CD4-positive, alpha-beta memory T cell (primary cell): ENCODE measurements around the gene SP4. TPM values are rescaled to one million over a fixed set of nuclear protein-coding genes. Genes with fewer than 3 reads are reported as not detected.

Experiments
- CTCF ChIA-PET: fragments of 350-600 bp; sonication (Branson Sonifier 250); formaldehyde crosslinking; loops from one replicate; lab custom pipeline; 2021; ENCODE audit warnings: inconsistent platforms; ENCODE audit not compliant: partially characterized antibody; lab: Charles Lee
- POLR2A ChIA-PET: fragments of 350-600 bp; sonication (Branson Sonifier 250); formaldehyde crosslinking; loops from one replicate; lab custom pipeline; 2021; ENCODE audit not compliant: partially characterized antibody; lab: Charles Lee
- DNase-seq, 5 donors: peaks; one replicate each; pipeline versions ENCODE4 v3.0.0 to v3.0.0-alpha.2; 2020 to 2022; ENCODE audit warnings: mixed read lengths in 1 of 5
- H3K27ac ChIP-seq: one replicate; pipeline ENCODE4 v1.7.0; 2013; ENCODE audit warnings: low read depth, low read length
- H3K27me3 ChIP-seq: 2 replicates; pipeline ENCODE4 v1.7.0; 2013; ENCODE audit warnings: mild to moderate bottlenecking, low read length, moderate library complexity; ENCODE audit not compliant: insufficient read depth
- H3K36me3 ChIP-seq: 2 replicates; pipeline ENCODE4 v1.7.0; 2013; ENCODE audit warnings: mild to moderate bottlenecking, low read length, moderate library complexity; ENCODE audit not compliant: insufficient read depth
- H3K4me1 ChIP-seq: 2 replicates; pipeline ENCODE4 v1.7.0; 2013; ENCODE audit warnings: mild to moderate bottlenecking, low read length, moderate library complexity; ENCODE audit not compliant: insufficient read depth
- H3K4me3 ChIP-seq, 2 donors: one replicate each; pipeline ENCODE4 v1.7.0; 2013; ENCODE audit warnings: low read length in 2 of 2, mild to moderate bottlenecking in 1 of 2
- H3K9me3 ChIP-seq, 2 donors: one replicate each; pipeline ENCODE4 v1.7.0; 2013; ENCODE audit warnings: low read length in 2 of 2, control low read depth in 1 of 2; ENCODE audit not compliant: control insufficient read depth in 1 of 2
- H3K27ac Mint-ChIP-seq, 7 donors: one replicate each; pipeline ENCODE4 v1.8.0; 2020 to 2021; ENCODE audit warnings: mixed read lengths in 7 of 7, mild to moderate bottlenecking in 6 of 7, inconsistent platforms in 3 of 7, moderate library complexity in 3 of 7
- H3K27me3 Mint-ChIP-seq, 2 donors: one replicate each; pipeline ENCODE4 v1.8.0; 2020 to 2021; ENCODE audit warnings: mixed read lengths in 2 of 2
- H3K36me3 Mint-ChIP-seq, 2 donors: one replicate each; pipeline ENCODE4 v1.8.0; 2020 to 2021; ENCODE audit warnings: mixed read lengths in 2 of 2, inconsistent platforms in 1 of 2, mild to moderate bottlenecking in 1 of 2
- H3K4me1 Mint-ChIP-seq, 4 donors: one replicate each; pipeline ENCODE4 v1.8.0; 2020 to 2021; ENCODE audit warnings: mixed read lengths in 4 of 4, mild to moderate bottlenecking in 1 of 4
- H3K4me3 Mint-ChIP-seq, 8 donors: one replicate each; pipeline ENCODE4 v1.8.0; 2020 to 2021; ENCODE audit warnings: mixed read lengths in 8 of 8, mild to moderate bottlenecking in 7 of 8, moderate library complexity in 6 of 8, inconsistent platforms in 3 of 8
- H3K9me3 Mint-ChIP-seq, 8 donors: one replicate each; pipeline ENCODE4 v1.8.0; 2020 to 2021; ENCODE audit warnings: mixed read lengths in 8 of 8, mild to moderate bottlenecking in 5 of 8, inconsistent platforms in 3 of 8, moderate library complexity in 1 of 8
- intact Hi-C: fragments of 100-400 bp; cut with micrococcal nuclease; formaldehyde crosslinking; loops from one replicate; pipeline ENCODE4 v1.15.1; 2023
- polyA plus RNA-seq, 2 donors: library from polyadenylated mRNA; unstranded; fragments of 300-500 nt; fragmentation: Illumina TruSeq; gene quantifications; one replicate each; pipeline ENCODE4 v1.2.3, GENCODE V29; 2021
- total RNA-seq, 2 experiments: library from RNA; stranded (reverse); gene quantifications; one replicate each; pipeline ENCODE4 v1.2.3, GENCODE V29; 2021

Gene SP4
- total and polyA plus RNA-seq, 4 experiments from 2014 or later = 8.2 to 47.4 (median 28.6) TPM

DNA sequence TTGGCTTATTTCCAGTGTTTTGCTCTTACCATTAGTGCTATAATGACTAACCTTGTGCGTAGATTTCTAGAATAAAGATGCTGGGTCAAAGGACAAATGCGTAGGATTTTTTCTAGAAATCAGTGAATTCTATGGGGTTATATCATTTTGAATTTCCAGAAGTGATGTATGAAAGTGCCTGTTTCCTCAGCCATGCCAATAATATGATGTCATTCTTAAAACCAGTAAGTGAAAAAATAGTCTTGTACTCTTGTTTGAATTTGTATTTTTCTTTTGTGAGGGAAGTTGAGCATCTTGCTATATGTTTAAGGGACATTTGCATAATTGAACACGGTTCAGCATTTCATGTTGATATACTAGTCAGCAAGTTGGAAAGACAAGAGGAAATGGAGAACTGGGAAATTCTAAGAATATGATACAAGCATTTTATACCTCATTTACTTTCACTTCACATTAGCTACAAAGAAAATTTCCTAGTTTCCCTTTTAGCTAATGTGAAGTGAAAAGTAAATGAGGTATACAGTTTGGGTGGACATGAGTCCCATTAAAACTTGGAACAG is 111.1 kb downstream of the SP4 start:
- H3K27me3 ChIP-seq = peaks cover 15% of the 10 kb centered on the region
- no peak overlapping the region for H3K27ac ChIP-seq
- Mint-ChIP-seq H3K9me3 (peaks cover 0 to 2% (median 0%) of the 10 kb centered on the region in 8 donors), H3K27ac (no peak overlapping the region), H3K36me3 (no peaks in the 10 kb centered on the region), H3K4me3 (no peak overlapping the region), H3K27me3 (peaks cover 24 to 34% of the 10 kb centered on the region in 2 donors), H3K4me1 (peaks cover 1 to 7% (median 3%) of the 10 kb centered on the region in 4 donors)
- POLR2A ChIA-PET = no interaction called here
- no peaks in the 10 kb centered on the region for H3K36me3 ChIP-seq
- CTCF ChIA-PET = no interaction called here
- intact Hi-C loops = no loop called here
- H3K9me3 ChIP-seq = no peaks in the 10 kb centered on the region
- no peak for DNase-seq
- peaks cover 10% of the 10 kb centered on the region for H3K4me1 ChIP-seq
- no peak overlapping the region for H3K4me3 ChIP-seq

DNA sequence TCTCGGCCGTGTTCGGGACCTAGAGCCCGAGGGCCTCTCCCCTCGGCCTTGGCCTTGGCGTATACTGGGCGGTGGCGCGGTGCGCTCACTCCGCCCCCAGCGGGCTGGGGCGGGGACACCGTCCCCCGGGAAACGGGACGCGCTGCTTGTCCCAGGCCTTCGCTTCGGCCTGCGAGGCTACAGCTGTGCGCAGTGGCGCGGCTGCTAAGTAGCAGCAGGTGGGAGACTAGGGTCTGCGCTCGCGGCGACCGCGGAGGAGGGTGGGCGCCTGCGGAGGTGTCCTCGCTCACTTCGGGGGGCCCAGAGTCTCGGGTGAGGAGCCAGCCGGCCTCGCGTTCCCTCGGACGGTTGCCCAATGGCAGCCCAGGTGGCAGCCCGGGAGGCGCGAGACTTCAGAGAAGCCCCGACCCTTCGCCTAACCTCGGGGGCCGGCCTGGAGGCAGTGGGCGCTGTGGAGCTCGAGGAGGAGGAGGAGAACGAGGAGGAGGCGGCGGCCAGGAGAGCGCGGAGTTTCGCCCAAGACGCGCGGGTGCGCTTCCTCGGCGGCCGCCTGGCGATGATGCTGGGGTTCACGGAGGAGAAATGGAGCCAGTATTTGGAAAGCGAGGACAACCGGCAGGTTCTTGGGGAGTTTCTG is 115.1 kb downstream of the SP4 start, which contains the start of gene DNAH11:
Gene DNAH11, plus strand, starts transcription at position 149 of the 637 bp plus-strand sequence. Its CDS starts 207 bp downstream, at position 356.
- Histone ChIP-seq H3K9me3 (no peaks in the 10 kb centered on the region), H3K36me3 (no peaks in the 10 kb centered on the region), H3K27ac (no peak within 1 kb of the TSS), H3K27me3 (peaks cover 18% of the 10 kb centered on the region), H3K4me1 (peaks cover 10% of the 10 kb centered on the region), H3K4me3 (no peak within 1 kb of the TSS)
- ChIA-PET CTCF (no interaction called here), POLR2A (no interaction called here)
- Mint-ChIP-seq H3K27ac (no peak within 1 kb of the TSS), H3K36me3 (no peaks in the 10 kb centered on the region), H3K9me3 (no peaks in the 10 kb centered on the region), H3K4me1 (peaks cover 3 to 8% (median 6%) of the 10 kb centered on the region in 4 donors), H3K27me3 (peaks cover 36 to 38% of the 10 kb centered on the region in 2 donors), H3K4me3 (peak within 1 kb of the TSS; percentile 18 to 70 (median 46))
- DNase-seq = no peak
- intact Hi-C loops = no loop called here

DNA sequence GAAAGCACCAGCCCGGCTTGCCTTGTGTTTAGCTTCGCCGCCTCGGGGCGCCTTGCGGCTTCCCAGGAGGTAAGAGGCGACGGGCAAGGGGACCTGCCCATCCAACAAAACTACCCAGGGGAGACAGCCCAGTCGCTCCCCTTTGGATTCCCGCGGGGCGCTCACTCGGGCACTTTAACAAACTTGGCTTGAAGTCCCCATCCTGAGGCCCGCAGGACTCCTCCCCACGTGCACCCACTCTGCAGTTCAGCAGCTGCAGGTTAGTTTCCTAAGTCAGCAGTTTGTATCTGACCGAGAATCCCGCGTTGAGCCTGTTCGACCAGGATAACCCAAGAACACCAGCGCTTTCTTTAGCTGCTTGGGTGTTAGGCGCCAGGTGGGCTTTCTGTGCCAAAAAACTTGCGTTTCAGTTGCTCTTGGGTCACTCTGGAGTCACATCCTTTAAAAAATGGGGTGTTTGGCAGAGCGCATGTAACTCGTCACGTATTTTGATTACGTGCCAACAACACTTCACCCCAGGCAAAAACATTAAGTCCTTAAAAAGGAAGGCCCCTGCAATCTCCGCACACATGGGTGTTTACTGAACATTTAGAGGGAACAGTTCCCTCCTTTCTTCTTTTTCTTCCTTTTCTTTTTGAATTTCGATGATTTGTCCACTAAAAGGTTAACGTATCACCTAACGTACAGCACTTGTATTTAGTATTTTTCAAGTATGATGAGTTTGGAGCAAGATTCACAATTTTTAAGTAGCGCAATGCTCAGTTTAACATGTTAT is 115.8 kb downstream of the SP4 start:
- Histone ChIP-seq H3K4me3 (no peak overlapping the region), H3K36me3 (no peaks in the 10 kb centered on the region), H3K27me3 (peaks cover 18% of the 10 kb centered on the region), H3K9me3 (no peaks in the 10 kb centered on the region), H3K4me1 (peaks cover 10% of the 10 kb centered on the region), H3K27ac (no peak overlapping the region)
- intact Hi-C loops = no loop called here
- DNase-seq = no peak
- H3K36me3 Mint-ChIP-seq = no peaks in the 10 kb centered on the region
- H3K4me3 Mint-ChIP-seq = peak overlapping the region; percentile 16 to 70 (median 44)
- H3K9me3 Mint-ChIP-seq = no peaks in the 10 kb centered on the region
- POLR2A ChIA-PET = no interaction called here
- no peak overlapping the region for H3K27ac Mint-ChIP-seq
- H3K27me3 Mint-ChIP-seq = peaks cover 36 to 37% of the 10 kb centered on the region in 2 donors
- CTCF ChIA-PET = no interaction called here
- H3K4me1 Mint-ChIP-seq = peaks cover 3 to 8% (median 6%) of the 10 kb centered on the region in 4 donors

DNA sequence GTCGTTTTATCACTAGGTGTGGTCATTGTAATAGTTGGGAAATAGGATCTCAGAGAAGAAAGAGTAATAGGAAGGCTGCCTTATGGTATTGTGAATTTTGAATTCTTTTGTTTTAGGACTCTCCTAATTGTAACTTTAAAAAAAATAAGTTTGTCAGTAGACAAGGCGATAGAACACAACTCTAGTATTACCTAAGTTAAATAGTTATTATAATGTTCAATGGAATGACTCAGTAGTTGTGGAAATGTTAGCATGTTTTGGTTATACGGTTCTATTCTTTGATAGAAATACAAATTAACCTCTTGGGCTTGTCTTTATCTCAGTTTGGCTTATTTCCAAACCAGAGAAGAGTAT is 116.4 kb downstream of the SP4 start:
- H3K27ac Mint-ChIP-seq = no peak overlapping the region
- no peaks in the 10 kb centered on the region for H3K9me3 ChIP-seq
- H3K4me1 ChIP-seq = peaks cover 10% of the 10 kb centered on the region
- H3K4me1 Mint-ChIP-seq = peaks cover 3 to 8% (median 6%) of the 10 kb centered on the region in 4 donors
- ChIA-PET CTCF (no interaction called here), POLR2A (no interaction called here)
- H3K27me3 ChIP-seq = peaks cover 18% of the 10 kb centered on the region
- H3K4me3 Mint-ChIP-seq = peak overlapping the region in 4 of 8 donors; percentile 16 to 68 (median 30)
- H3K4me3 ChIP-seq = no peak overlapping the region
- no peaks in the 10 kb centered on the region for H3K36me3 Mint-ChIP-seq
- intact Hi-C loops = no loop called here
- no peak for DNase-seq
- no peaks in the 10 kb centered on the region for H3K9me3 Mint-ChIP-seq
- H3K27ac ChIP-seq = no peak overlapping the region
- peaks cover 32 to 37% of the 10 kb centered on the region in 2 donors for H3K27me3 Mint-ChIP-seq
- H3K36me3 ChIP-seq = no peaks in the 10 kb centered on the region

DNA sequence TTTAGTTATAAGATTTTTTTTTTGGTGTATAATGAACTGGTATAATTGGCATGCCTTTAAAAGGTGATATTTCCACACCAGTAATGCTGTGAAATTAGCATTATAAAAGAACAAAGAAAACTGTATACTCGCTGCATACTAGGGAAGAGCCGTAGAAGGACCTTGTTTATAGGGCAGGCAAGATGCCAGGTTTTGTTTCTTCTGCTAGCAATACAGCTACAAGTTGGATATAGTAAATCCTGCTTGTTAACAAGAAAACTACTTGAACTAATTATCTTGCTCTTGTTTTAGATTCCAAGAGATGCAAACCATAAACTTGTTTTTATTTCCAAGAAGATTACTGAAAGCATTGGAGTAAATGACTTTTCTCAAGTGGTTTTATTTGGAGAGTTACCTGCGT is 116.8 kb downstream of the SP4 start:
- ChIA-PET CTCF (interaction anchor here (0.9 kb wide), 1 partner anchor 456 kb away, joined by 3 read pairs; no protein-coding TSS in a partner anchor), POLR2A (no interaction called here)
- no peak overlapping the region for H3K27ac Mint-ChIP-seq
- Histone ChIP-seq H3K27me3 (peaks cover 18% of the 10 kb centered on the region), H3K27ac (no peak overlapping the region), H3K4me3 (no peak overlapping the region), H3K4me1 (peaks cover 10% of the 10 kb centered on the region), H3K9me3 (no peaks in the 10 kb centered on the region), H3K36me3 (no peaks in the 10 kb centered on the region)
- intact Hi-C loops = no loop called here
- no peaks in the 10 kb centered on the region for H3K36me3 Mint-ChIP-seq
- DNase-seq = no peak
- H3K4me3 Mint-ChIP-seq = no peak overlapping the region
- H3K9me3 Mint-ChIP-seq = no peaks in the 10 kb centered on the region
- peaks cover 30 to 36% of the 10 kb centered on the region in 2 donors for H3K27me3 Mint-ChIP-seq
- peaks cover 3 to 8% (median 6%) of the 10 kb centered on the region in 4 donors for H3K4me1 Mint-ChIP-seq

DNA sequence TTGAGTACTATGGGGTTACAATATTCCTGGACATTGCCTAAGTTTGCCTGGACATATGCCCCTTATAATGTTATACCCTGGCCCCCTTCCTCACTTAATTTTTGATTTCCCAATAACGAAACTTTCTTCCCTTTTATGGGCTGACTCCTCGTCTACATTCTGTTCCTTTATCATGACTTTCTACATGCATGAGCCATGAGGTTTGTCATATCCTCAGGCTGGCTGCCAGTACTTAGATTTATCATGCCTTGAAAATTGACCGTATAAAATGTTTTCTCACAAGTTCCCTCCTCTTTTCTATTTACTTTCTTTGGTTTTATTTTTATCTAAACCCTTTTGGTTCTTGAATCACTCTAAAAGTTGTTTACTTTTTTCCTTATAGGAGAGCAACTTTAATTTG is 119.6 kb downstream of the SP4 start:
- Mint-ChIP-seq H3K36me3 (no peaks in the 10 kb centered on the region), H3K9me3 (no peaks in the 10 kb centered on the region), H3K4me1 (peaks cover 3 to 8% (median 6%) of the 10 kb centered on the region in 4 donors), H3K27ac (no peak overlapping the region), H3K27me3 (peaks cover 26% of the 10 kb centered on the region in 2 donors), H3K4me3 (no peak overlapping the region)
- POLR2A ChIA-PET = no interaction called here
- intact Hi-C loops = no loop called here
- peaks cover 10% of the 10 kb centered on the region for H3K4me1 ChIP-seq
- H3K27ac ChIP-seq = no peak overlapping the region
- no peak for DNase-seq
- CTCF ChIA-PET = no interaction called here
- H3K27me3 ChIP-seq = peaks cover 12% of the 10 kb centered on the region
- no peaks in the 10 kb centered on the region for H3K36me3 ChIP-seq
- H3K9me3 ChIP-seq = no peaks in the 10 kb centered on the region
- no peak overlapping the region for H3K4me3 ChIP-seq

DNA sequence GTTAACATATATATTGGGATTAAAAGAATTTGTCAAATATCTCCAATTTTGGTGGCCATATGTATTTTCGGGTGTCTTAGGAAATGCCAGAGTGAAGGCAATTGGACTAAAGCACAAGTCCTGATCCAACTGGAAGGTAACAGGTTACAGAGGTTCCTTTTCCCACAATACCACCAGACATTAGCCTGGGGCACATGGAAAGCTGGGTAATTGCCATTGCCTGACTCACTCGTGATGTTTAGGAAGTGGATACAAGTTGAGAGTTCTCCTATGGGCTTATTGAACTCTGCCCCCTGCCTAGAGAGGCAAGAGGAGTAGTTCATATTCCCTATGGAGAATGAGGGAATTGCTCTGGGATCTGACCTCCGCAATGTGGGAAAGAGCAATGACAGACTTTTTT is 120.6 kb downstream of the SP4 start:
- Mint-ChIP-seq H3K36me3 (no peaks in the 10 kb centered on the region), H3K27me3 (peaks cover 21 to 28% of the 10 kb centered on the region in 2 donors), H3K4me1 (peaks cover 3 to 7% (median 5%) of the 10 kb centered on the region in 4 donors), H3K9me3 (no peaks in the 10 kb centered on the region), H3K27ac (no peak overlapping the region), H3K4me3 (no peak overlapping the region)
- Histone ChIP-seq H3K36me3 (no peaks in the 10 kb centered on the region), H3K27ac (no peak overlapping the region), H3K27me3 (peaks cover 7% of the 10 kb centered on the region), H3K4me3 (no peak overlapping the region), H3K9me3 (no peaks in the 10 kb centered on the region), H3K4me1 (peaks cover 3% of the 10 kb centered on the region)
- ChIA-PET CTCF (no interaction called here), POLR2A (no interaction called here)
- intact Hi-C loops = no loop called here
- DNase-seq = no peak
